PC-3 (cell line): Measurements from ENCODE around the gene APOO.

Experiments used
- CTCF ChIP-seq: fragments of 300-600 bp; sonication (generic); conservative IDR thresholded peaks from 2 replicates; pipeline ENCODE4 v1.5.1; 2017; ENCODE audit warnings: antibody characterized with exemption, low read depth, mild to moderate bottlenecking, low read length
- EZH2 ChIP-seq: fragments of 300-600 bp; sonication (generic); IDR thresholded peaks from one replicate; pipeline ENCODE4 v1.6.1; 2017; ENCODE audit warnings: antibody characterized with exemption, mild to moderate bottlenecking, low read length; ENCODE audit not compliant: unreplicated experiment
- EZH2phosphoT487 ChIP-seq: fragments of 300-600 bp; sonication (generic); IDR thresholded peaks from 2 replicates; pipeline ENCODE4 v1.6.1; 2018; ENCODE audit warnings: mild to moderate bottlenecking, antibody characterized with exemption, low read length, borderline replicate concordance

DNA sequence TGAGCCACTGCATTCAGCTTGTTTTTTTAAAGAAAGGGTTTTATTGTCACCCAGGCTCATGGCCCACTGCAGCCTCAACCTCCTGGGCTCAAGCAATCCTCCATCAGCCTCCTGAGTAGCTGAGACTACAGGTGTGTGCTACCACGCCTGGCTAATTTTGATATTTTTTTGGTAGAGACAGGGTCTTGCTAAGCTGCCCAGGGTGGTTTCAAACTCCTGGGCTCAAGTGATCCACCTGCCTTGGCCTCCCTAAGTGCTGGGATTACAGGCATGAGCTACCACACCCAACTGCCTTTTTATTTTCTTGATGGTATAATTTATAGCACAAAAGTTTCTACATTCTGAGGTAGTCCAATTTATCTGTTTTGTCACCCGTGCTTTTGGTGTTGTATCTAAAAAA, 85.9 kb downstream of the APOO start:
- TF ChIP-seq CTCF (no peak), EZH2phosphoT487 (no peak), EZH2 (no peak)
